Psoas muscle (tissue), 8 donors: ENCODE data around the gene PDZD2. TPM values are rescaled to one million over a fixed set of nuclear protein-coding genes. Genes with fewer than 3 reads are reported as not detected.
A peak's percentile ranks its signal among the peaks of the same experiment; 100 is the strongest.
"Not testable (repeated sequence)": the region's sequence is repeated elsewhere in the genome, so short reads cannot be mapped to it uniquely, and the experiment has no call there.

ENCODE experiments used
- ATAC-seq, 4 donors: fragments of 200-7000 bp; cut with Tn5 transposase; one replicate each; pipeline ENCODE4 v1.9.1; 2020; ENCODE audit warnings: moderate library complexity in 3 of 4, mild to moderate bottlenecking in 2 of 4
- DNase-seq, 2 donors: peaks; one replicate each; pipeline ENCODE4 v3.0.0-alpha.2; 2020
- H3K27ac ChIP-seq: fragments of 200-600 bp; one replicate; pipeline ENCODE4 v1.8.0; 2022
- H3K27me3 ChIP-seq, 3 donors: fragments of 200-600 bp in 1 of 3; one replicate each; pipeline versions ENCODE4 v1.6.1 to v1.8.0; 2013 to 2022; ENCODE audit warnings: low read length in 2 of 3, mild to moderate bottlenecking in 2 of 3, moderate library complexity in 1 of 3; ENCODE audit not compliant: insufficient read depth in 3 of 3
- H3K36me3 ChIP-seq, 2 donors: fragments of 200-600 bp in 1 of 2; one replicate each; pipeline versions ENCODE4 v1.6.1 to v1.8.0; 2013 to 2022; ENCODE audit warnings: low read depth in 1 of 2, mild to moderate bottlenecking in 1 of 2, moderate library complexity in 1 of 2; ENCODE audit not compliant: insufficient read depth in 1 of 2
- H3K4me1 ChIP-seq: fragments of 200-600 bp; one replicate; pipeline ENCODE4 v1.8.0; 2022
- H3K4me3 ChIP-seq: fragments of 200-600 bp; one replicate; pipeline ENCODE4 v1.8.0; 2022; ENCODE audit warnings: mild to moderate bottlenecking
- H3K9me3 ChIP-seq: fragments of 200-600 bp; one replicate; pipeline ENCODE4 v1.8.0; 2022
- WGBS, 3 donors: extraction: QIAGEN DNeasy Blood & Tissue Kit; methylation state at CpG; one replicate each; pipeline versions ENCODE4 v1.1.6 to v1.1.7; 2013; 5-methylcytosine and 5-hydroxymethylcytosine counted together
- intact Hi-C, 2 donors: fragments of 100-400 bp; cut with DNase I; formaldehyde crosslinking; loops; one replicate each; pipeline versions ENCODE4 v1.11.0 to v1.14.2; 2022
- polyA plus RNA-seq, 3 donors: library from polyadenylated mRNA; stranded (reverse); fragments of 200-250 nt; gene quantifications; one replicate each; pipeline ENCODE4 v1.2.3, GENCODE V29; 2013
- total RNA-seq, 4 donors: library from RNA; stranded (reverse); fragmentation: NEBNext Ultra II Directional in 2 of 4; extraction: Animal tissue kit (Norgen Biotek cat#: 25700) in 2 of 4; gene quantifications; one replicate each; pipeline versions ENCODE4 v1.2.1 to v1.2.4, GENCODE V29; 2021 to 2023
- TF ChIP-seq, protein P1 (sequence below): fragments of 200-600 bp; IDR thresholded peaks from one replicate; pipeline ENCODE4 v1.8.0; 2022; ENCODE audit warnings: antibody characterized with exemption
- donor health status: healthy with polysubstance abuse.
- donor health status: DM: no; HTN: no; CAD: no; lungs with moderate emphysema.
- donor health status: Bipolar disorder and iron deficiency.
- donor health status: healthy.
- donor health status: DM: yes; HTN: yes; CAD: no.
- donor health status: DM: no; HTN: no; CAD: no.
- donor health status: DM: no; HTN: no; CAD: no.
- donor health status: DM: yes; HTN: yes; CAD: no.

The PDZD2 gene
- total and polyA plus RNA-seq, 7 donors: 1.4 to 17.5 (median 4.5) TPM

DNA sequence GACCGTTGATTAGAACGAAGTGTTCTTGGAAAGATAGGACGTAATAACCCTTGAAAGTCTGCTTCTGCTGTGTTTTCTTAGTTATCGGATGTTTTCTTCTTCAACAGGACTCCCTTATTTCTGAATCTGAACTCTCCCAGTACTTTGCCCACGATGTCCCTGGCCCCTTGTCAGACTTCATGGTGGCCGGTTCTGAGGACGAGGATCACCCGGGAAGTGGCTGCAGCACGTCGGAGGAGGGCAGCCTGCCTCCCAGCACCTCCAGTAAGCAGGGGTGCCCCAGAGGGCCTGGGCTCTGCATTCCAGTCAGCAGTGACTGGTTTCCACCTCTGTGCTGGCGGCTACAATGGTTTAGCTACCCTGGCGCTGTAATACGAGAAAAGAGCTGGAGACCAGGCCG, 433.1 kb downstream of the PDZD2 start:
- H3K4me3 ChIP-seq: no peak overlapping the region
- H3K4me1 ChIP-seq: peaks cover 7% of the 10 kb centered on the region
- no peak overlapping the region for H3K27ac ChIP-seq
- 88 to 95% (median 89%) methylated on average over 14 of the region's 14 CpGs for WGBS, 3 donors
- intact Hi-C loops: loop anchor here (5.0 kb wide), 2 partner anchors 45 to 140 kb away; no protein-coding TSS in a partner anchor
- DNase-seq (no peak), ATAC-seq (no peak)
- peaks cover 0 to 7% of the 10 kb centered on the region in 2 donors for H3K36me3 ChIP-seq
- H3K9me3 ChIP-seq: no peaks in the 10 kb centered on the region
- TF ChIP-seq, protein P1, sequence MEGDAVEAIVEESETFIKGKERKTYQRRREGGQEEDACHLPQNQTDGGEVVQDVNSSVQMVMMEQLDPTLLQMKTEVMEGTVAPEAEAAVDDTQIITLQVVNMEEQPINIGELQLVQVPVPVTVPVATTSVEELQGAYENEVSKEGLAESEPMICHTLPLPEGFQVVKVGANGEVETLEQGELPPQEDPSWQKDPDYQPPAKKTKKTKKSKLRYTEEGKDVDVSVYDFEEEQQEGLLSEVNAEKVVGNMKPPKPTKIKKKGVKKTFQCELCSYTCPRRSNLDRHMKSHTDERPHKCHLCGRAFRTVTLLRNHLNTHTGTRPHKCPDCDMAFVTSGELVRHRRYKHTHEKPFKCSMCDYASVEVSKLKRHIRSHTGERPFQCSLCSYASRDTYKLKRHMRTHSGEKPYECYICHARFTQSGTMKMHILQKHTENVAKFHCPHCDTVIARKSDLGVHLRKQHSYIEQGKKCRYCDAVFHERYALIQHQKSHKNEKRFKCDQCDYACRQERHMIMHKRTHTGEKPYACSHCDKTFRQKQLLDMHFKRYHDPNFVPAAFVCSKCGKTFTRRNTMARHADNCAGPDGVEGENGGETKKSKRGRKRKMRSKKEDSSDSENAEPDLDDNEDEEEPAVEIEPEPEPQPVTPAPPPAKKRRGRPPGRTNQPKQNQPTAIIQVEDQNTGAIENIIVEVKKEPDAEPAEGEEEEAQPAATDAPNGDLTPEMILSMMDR: no peak
- H3K27me3 ChIP-seq: no peaks in the 10 kb centered on the region

DNA sequence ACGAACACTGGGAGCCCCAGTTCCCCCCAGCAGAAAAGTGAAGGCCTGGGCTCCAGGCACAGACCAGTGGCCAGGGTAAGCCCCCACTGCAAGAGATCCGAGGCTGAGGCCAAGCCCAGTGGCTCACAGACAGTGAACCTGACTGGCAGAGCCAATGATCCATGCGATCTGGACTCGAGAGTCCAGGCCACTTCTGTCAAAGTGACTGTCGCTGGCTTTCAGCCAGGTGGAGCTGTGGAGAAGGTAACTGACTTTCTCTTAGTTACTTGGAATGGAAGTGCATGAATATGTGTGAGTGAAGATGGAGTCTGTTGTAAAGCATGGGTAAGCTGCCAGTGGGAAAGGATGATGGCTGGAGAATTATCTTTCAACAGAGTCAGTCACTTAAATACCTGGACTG, 435.5 kb downstream of the PDZD2 start:
- TF ChIP-seq, protein P1: no peak
- no peak overlapping the region for H3K4me3 ChIP-seq
- H3K27ac ChIP-seq: no peak overlapping the region
- WGBS, 3 donors: 65 to 85% (median 80%) methylated on average over 5 of the region's 5 CpGs
- intact Hi-C loops: loop anchor here (5.0 kb wide), 2 partner anchors 47 to 142 kb away; no protein-coding TSS in a partner anchor
- ATAC-seq (no peak), DNase-seq (no peak)
- H3K36me3 ChIP-seq: peaks cover 0 to 7% of the 10 kb centered on the region in 2 donors
- no peaks in the 10 kb centered on the region for H3K9me3 ChIP-seq
- H3K27me3 ChIP-seq: no peaks in the 10 kb centered on the region
- peaks cover 8% of the 10 kb centered on the region for H3K4me1 ChIP-seq

DNA sequence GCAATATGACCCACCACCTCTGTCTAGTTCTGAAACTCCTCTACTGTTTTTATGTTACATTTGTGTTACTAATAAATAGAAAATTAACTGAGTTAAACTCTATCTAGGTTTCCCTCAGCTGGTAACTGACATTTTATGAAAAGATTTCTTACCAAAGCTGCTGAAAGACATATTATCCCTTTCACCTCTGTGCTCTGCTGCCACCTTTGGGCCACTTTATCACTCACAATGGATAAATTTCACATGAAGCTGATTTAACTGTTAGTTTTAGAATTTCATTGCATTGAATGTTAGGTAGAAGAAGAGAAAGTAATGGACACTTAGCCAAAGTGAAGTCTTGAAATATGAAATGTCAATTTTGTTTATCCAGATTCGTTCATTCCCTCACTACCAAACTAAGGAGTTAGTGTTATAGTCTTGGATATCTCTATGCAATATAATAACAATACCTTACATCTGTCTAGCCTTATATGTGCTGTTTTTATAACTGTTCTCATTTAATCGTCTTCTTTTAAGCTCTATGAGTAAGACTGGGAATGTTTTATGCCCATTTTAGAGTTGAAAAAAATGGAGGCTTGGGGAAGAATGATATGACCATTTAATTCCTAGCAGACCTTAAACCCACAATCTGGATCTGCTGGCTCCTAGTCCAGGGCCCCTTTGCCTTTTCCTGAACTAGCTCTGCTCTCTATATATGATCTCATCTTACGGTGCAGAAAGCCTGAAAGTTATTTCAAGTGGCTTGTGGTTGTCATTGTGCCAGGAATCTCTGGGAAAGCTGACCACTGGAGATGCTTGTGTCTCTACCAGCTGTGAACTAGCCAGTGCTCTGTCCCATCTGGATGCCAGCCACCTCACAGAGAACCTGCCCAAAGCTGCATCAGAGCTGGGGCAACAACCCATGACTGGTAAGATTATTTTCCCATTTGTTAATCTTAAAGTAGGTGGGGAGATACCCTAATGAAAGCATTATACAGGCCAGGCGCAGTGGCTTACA, 438.1 kb downstream of the PDZD2 start:
- TF ChIP-seq, protein P1: peak; percentile 79
- peaks cover 0 to 5% of the 10 kb centered on the region in 2 donors for H3K36me3 ChIP-seq
- H3K27me3 ChIP-seq: no peaks in the 10 kb centered on the region
- WGBS, 3 donors: 21 to 24% (median 23%) methylated on average over 4 of the region's 4 CpGs
- no peak overlapping the region for H3K4me3 ChIP-seq
- DNase-seq: peak in 1 of 2 donors; percentile 39
- intact Hi-C loops: loop anchor here (2.0 to 5.0 kb wide), 3 partner anchors 145 to 252 kb away; no protein-coding TSS in a partner anchor
- no peaks in the 10 kb centered on the region for H3K9me3 ChIP-seq
- H3K27ac ChIP-seq: no peak overlapping the region
- peak; percentile 87 to 95 (median 88) for ATAC-seq
- peaks cover 8% of the 10 kb centered on the region for H3K4me1 ChIP-seq

DNA sequence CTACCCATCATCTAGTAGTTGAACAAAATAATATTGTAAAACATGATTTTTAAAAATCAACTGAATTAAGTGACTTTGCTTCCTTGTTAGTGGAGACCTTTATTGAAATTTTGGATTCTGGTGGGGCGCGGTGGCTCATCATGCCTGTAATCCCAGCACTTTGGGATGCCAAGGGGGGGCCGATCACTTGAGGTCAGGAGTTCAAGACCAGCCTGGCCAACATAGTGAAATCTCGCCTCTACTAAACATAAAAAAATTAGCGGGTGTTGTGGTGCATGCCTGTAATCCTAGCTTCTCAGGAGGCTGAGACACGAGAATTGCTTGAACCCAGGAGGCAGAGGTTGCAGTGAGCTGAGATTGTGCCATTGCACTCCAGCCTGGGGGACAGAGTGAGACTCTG, 439.9 kb downstream of the PDZD2 start:
- not testable (repeated sequence) for ATAC-seq, H3K36me3 ChIP-seq, DNase-seq

DNA sequence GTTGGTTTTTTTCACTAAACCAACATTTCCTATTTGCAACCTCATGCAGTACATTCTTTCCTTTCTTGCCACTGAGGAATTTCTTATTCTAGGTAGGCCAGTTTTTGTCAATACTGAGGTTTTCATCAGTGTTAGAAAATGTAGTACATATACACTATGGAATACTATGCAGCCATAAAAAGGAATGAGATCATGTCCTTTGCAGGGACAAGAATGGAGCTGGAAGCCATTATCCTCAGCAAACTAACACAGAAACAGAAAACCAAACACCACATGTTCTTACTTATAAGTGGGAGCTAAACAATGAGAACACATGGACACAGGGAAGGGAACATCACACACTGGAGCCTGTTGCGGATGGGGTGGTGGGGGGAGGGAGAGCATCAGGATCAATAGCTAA, 441.6 kb downstream of the PDZD2 start:
- H3K36me3 ChIP-seq, ATAC-seq, DNase-seq, H3K4me1 ChIP-seq, H3K27me3 ChIP-seq, H3K9me3 ChIP-seq, H3K27ac ChIP-seq, intact Hi-C loops, H3K4me3 ChIP-seq: not testable (repeated sequence)
- WGBS, 3 donors: 95 to 100% (median 96%) methylated on average over 1 of the region's 1 CpG

More for the DNA sequence above, 439.9 kb downstream of the PDZD2 start:
- WGBS, 3 donors: 86 to 93% (median 87%) methylated on average over 6 of the region's 6 CpGs
- H3K27ac ChIP-seq, H3K4me3 ChIP-seq, H3K27me3 ChIP-seq, H3K9me3 ChIP-seq, H3K4me1 ChIP-seq: not testable (repeated sequence)
- intact Hi-C loops: loop anchor here (5.0 kb wide), 2 partner anchors 147 to 252 kb away; no protein-coding TSS in a partner anchor
